Lower lobe of right lung (tissue), 2 donors: Measurements from ENCODE around the gene DLG5. TPM values are rescaled to one million over a fixed set of nuclear protein-coding genes. Genes with fewer than 3 reads are reported as not detected.

Source experiments
- ATAC-seq, 2 donors: fragments of 200-7000 bp; cut with Tn5 transposase; one replicate each; pipeline ENCODE4 v1.9.1; 2020 to 2022; ENCODE audit warnings: mild to moderate bottlenecking in 2 of 2, moderate library complexity in 2 of 2
- DNase-seq: peaks from one replicate; pipeline ENCODE4 v3.0.0-alpha.2; 2020
- H3K27ac ChIP-seq: fragments of 200-600 bp; one replicate; pipeline ENCODE4 v1.8.0; 2022
- H3K27me3 ChIP-seq: fragments of 200-600 bp; one replicate; pipeline ENCODE4 v1.8.0; 2022; ENCODE audit warnings: low read depth
- H3K36me3 ChIP-seq: fragments of 200-600 bp; one replicate; pipeline ENCODE4 v1.8.0; 2022; ENCODE audit warnings: mild to moderate bottlenecking
- H3K4me1 ChIP-seq: fragments of 200-600 bp; one replicate; pipeline ENCODE4 v1.8.0; 2022
- H3K4me3 ChIP-seq: fragments of 200-600 bp; one replicate; pipeline ENCODE4 v1.8.0; 2022; ENCODE audit warnings: mild to moderate bottlenecking
- H3K9me3 ChIP-seq: fragments of 200-600 bp; one replicate; pipeline ENCODE4 v1.8.0; 2022
- intact Hi-C: fragments of 100-400 bp; cut with DNase I; formaldehyde crosslinking; loops from one replicate; pipeline ENCODE4 v1.11.0; 2022
- total RNA-seq: library from RNA; stranded (reverse); fragmentation: NEBNext Ultra II Directional; extraction: Animal tissue kit (Norgen Biotek cat#: 25700); gene quantifications from one replicate; pipeline ENCODE4 v1.2.1, GENCODE V29; 2021
- TF ChIP-seq, protein P1 (sequence below): fragments of 200-600 bp; IDR thresholded peaks from one replicate; pipeline ENCODE4 v1.8.0; 2022; ENCODE audit warnings: antibody characterized with exemption, mild to moderate bottlenecking
- donor health status: DM: no; HTN: yes; CAD: no; lungs with severe emphysema.

Gene DLG5
- total RNA-seq, 1 donor from 2014 or later: 18.7 TPM

DNA sequence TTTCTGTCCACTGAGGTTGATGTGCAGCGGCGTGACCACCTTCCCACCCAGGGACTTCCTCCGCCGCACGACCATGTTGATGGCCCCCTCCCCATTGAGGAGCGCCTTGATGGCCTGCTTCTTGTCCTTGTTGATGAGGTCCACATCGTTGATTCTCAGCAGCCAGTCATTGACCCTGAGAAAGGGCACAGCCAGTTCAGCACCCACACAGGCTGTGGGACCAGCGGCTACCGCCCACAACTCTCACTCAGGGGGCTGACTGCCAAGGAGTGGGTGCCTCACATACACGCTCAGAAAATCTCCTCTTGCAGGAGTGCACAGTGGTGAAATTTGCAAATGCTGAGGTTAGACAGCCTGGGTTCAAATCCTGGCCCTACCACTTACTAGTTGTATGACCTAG lies 97.2 kb downstream of the DLG5 start:
- Histone ChIP-seq H3K27ac (no peak overlapping the region), H3K9me3 (no peaks in the 10 kb centered on the region), H3K36me3 (peaks cover 64% of the 10 kb centered on the region), H3K4me3 (no peak overlapping the region), H3K27me3 (no peaks in the 10 kb centered on the region), H3K4me1 (no peaks in the 10 kb centered on the region)
- TF ChIP-seq, protein P1, sequence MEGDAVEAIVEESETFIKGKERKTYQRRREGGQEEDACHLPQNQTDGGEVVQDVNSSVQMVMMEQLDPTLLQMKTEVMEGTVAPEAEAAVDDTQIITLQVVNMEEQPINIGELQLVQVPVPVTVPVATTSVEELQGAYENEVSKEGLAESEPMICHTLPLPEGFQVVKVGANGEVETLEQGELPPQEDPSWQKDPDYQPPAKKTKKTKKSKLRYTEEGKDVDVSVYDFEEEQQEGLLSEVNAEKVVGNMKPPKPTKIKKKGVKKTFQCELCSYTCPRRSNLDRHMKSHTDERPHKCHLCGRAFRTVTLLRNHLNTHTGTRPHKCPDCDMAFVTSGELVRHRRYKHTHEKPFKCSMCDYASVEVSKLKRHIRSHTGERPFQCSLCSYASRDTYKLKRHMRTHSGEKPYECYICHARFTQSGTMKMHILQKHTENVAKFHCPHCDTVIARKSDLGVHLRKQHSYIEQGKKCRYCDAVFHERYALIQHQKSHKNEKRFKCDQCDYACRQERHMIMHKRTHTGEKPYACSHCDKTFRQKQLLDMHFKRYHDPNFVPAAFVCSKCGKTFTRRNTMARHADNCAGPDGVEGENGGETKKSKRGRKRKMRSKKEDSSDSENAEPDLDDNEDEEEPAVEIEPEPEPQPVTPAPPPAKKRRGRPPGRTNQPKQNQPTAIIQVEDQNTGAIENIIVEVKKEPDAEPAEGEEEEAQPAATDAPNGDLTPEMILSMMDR: no peak
- intact Hi-C loops: no loop called here
- DNase-seq (no peak), ATAC-seq (no peak)

DNA sequence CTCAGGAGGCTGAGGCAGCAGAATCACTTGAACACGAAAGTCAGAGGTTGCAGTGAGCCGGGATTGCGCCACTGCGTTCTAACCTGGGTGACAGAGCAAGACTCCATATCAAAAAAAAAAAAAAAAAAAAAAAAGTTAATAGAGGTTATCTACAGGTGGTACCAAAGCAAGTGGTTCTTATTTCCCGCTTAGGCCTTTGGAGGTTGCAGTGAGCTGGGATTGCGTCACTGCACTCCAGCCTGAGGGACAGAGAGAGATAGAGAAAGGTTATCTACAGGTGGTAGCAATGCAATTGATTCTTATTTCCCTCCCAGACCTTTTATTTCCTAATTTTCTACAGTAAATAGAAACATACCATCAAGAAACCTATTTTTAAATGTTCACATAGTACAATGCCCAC lies 98.2 kb downstream of the DLG5 start:
- Histone ChIP-seq H3K9me3 (no peaks in the 10 kb centered on the region), H3K27me3 (no peaks in the 10 kb centered on the region), H3K4me3 (no peak overlapping the region), H3K4me1 (no peaks in the 10 kb centered on the region), H3K27ac (no peak overlapping the region), H3K36me3 (peaks cover 63% of the 10 kb centered on the region)
- no peak for ATAC-seq
- TF ChIP-seq, protein P1: no peak
- intact Hi-C loops: no loop called here
- DNase-seq: no peak

DNA sequence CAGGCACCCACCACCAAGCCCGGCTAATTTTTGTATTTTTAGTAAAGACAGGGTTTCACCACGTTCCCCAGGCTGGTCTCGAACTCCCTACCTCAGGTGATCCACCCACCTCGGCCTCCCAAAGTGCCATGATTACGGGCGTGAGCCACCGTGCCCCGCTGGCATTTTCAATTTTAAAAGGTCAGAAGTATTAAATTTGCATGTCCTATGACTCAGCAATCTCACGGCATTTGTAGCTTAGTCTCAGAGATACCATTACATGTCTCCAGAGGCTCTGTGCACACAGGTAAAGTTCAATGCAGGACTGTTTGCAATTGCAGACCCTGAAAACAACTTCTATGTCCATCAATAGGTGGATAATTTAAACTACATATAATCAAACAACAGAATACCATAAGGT lies 99.2 kb downstream of the DLG5 start:
- TF ChIP-seq, protein P1: no peak
- Histone ChIP-seq H3K36me3 (peaks cover 53% of the 10 kb centered on the region), H3K4me1 (no peaks in the 10 kb centered on the region), H3K27ac (no peak overlapping the region), H3K27me3 (no peaks in the 10 kb centered on the region), H3K4me3 (no peak overlapping the region), H3K9me3 (no peaks in the 10 kb centered on the region)
- DNase-seq (peak; percentile 6), ATAC-seq (no peak)
- intact Hi-C loops: no loop called here

DNA sequence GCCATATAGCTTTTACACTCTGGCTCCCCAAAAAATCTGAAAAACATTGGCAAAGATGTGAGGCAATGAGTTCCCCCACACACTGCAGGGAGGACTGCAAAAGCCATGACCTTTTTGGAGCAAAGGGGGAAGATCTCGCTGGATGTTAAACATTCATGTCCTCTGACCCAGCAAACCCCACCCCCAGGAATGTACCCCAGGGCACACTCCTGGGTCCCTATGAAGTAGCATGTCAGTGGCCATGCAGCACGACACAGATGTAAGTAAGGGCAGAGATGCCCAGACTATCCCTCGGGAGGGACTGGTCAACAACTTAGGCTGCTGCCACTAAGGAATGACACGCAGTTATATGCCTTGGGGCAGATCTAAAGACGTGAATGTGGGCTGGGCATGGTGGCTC lies 100.6 kb downstream of the DLG5 start:
- H3K27ac ChIP-seq: no peak overlapping the region
- no peaks in the 10 kb centered on the region for H3K27me3 ChIP-seq
- peaks cover 59% of the 10 kb centered on the region for H3K36me3 ChIP-seq
- TF ChIP-seq, protein P1: no peak
- peak; percentile 2 for DNase-seq
- no peaks in the 10 kb centered on the region for H3K9me3 ChIP-seq
- intact Hi-C loops: no loop called here
- H3K4me1 ChIP-seq: no peaks in the 10 kb centered on the region
- H3K4me3 ChIP-seq: no peak overlapping the region
- no peak for ATAC-seq

DNA sequence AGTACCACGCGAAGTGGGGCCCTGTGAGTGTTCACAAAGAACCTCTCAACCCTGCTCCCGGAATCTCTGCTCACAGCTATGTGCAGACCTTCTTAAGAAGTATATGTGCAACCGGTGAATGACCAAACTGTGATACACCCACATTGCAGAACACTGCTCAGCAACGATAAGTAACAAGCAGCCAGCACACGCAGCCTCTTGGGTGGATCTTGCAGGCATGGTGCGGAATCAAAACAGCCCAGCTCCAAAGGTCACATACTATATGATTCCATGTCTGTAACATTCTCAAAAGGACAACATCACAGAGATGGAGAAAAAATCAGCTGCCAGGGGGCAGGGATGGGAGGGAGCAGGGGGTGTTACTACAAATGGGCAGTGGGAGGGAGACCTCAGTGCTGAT lies 101.6 kb downstream of the DLG5 start:
- H3K4me3 ChIP-seq: no peak overlapping the region
- TF ChIP-seq, protein P1: no peak
- no peaks in the 10 kb centered on the region for H3K4me1 ChIP-seq
- intact Hi-C loops: no loop called here
- H3K36me3 ChIP-seq: peaks cover 57% of the 10 kb centered on the region
- H3K27me3 ChIP-seq: no peaks in the 10 kb centered on the region
- H3K27ac ChIP-seq: no peak overlapping the region
- no peak for ATAC-seq
- H3K9me3 ChIP-seq: no peaks in the 10 kb centered on the region
- DNase-seq: peak; percentile 20
